Measurements from ENCODE around the gene BPIFB4. TPM values are rescaled to one million over a fixed set of nuclear protein-coding genes. Genes with fewer than 3 reads are reported as not detected.

BPIFB4 gene
- total and polyA plus RNA-seq, 2 experiments from 2014 or later: not detected

DNA sequence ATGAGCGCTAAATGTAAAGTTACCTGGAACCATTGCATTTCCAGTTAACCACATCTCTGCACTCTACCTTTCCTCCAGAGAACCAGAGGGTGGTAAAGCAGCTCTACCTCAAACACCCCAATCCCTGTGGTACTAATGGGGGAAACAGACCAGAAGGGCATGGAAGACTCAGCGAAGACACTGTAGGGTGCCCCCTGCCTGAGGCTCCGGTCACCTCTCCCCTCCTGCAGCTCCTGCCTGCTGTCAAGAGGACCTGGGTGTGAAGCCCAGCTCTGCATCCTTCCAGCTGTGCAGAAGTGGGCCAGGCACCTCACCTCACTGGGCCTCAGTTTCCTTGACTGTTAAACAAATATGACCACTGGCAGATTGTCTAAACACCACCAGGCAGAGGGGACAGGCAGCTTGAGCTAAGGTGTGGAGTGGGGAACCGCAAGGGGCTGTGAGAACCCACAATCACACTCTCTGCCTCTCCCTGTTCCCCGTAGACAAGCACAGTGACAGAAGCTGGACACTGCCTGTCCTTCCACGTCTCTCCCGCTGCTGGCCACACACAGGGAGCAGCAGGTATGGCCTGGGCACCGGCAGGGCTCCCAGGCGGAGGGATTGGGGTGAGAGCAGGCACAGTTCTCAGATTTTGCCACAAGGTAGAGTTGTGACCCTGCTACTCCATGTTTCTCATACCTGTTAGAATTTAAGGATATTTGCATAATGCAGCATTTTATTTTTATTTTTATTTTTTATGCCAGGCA is 79.4 kb downstream of the BPIFB4 start:
- DNase-seq: no peak
- Histone ChIP-seq H3K4me2 (ENCODE audit: unreplicated experiment) (no peak overlapping the region), H3K9ac (no peak overlapping the region), H4K20me1 (ENCODE audit: insufficient read depth) (no peaks in the 10 kb centered on the region), H3K36me3 (ENCODE audit: low read depth) (no peaks in the 10 kb centered on the region), H3K79me2 (ENCODE audit: insufficient read depth) (no peaks in the 10 kb centered on the region), H3K4me3 (no peak overlapping the region), H3K9me3 (ENCODE audit: low read depth) (no peaks in the 10 kb centered on the region), H3K9me2 (ENCODE audit: insufficient read depth) (no peaks in the 10 kb centered on the region), H3F3A (ENCODE audit: insufficient read depth) (no peaks in the 10 kb centered on the region), H2AFZ (no peak overlapping the region), H3K27me3 (replicated peaks; ENCODE audit: insufficient read depth) (peaks cover 33% of the 10 kb centered on the region), H3K27ac (no peak overlapping the region), H3K4me1 (ENCODE audit: insufficient read depth) (no peaks in the 10 kb centered on the region)
- in situ Hi-C loops (cut with MboI): no loop called here
- no peak for TF ChIP-seq EZH2phosphoT487 (IDR thresholded peaks at IDR 0.05; ENCODE audit: insufficient read depth, low read depth)
- no peak for TF ChIP-seq EZH2 (IDR thresholded peaks at IDR 0.05; ENCODE audit: insufficient read depth, poor library complexity, severe bottlenecking)
- 32 to 41% methylated on average over 9 of the region's 9 CpGs for WGBS, 2 experiments (ENCODE audit: low coverage in 1 of 2, low lambda C conversion rate in 2 of 2, missing lambda C conversion rate in 2 of 2)

- Histone ChIP-seq H3K9ac (no peak overlapping the region), H3K9me2 (ENCODE audit: insufficient read depth) (no peaks in the 10 kb centered on the region), H3K27ac (no peak overlapping the region), H3K4me1 (ENCODE audit: insufficient read depth) (no peaks in the 10 kb centered on the region), H3K79me2 (ENCODE audit: insufficient read depth) (no peaks in the 10 kb centered on the region), H4K20me1 (ENCODE audit: insufficient read depth) (no peaks in the 10 kb centered on the region), H3K4me2 (ENCODE audit: unreplicated experiment) (no peak overlapping the region), H2AFZ (no peak overlapping the region), H3K36me3 (ENCODE audit: low read depth) (no peaks in the 10 kb centered on the region), H3K4me3 (no peak overlapping the region), H3K27me3 (replicated peaks; ENCODE audit: insufficient read depth) (peaks cover 38% of the 10 kb centered on the region), H3F3A (ENCODE audit: insufficient read depth) (no peaks in the 10 kb centered on the region), H3K9me3 (ENCODE audit: low read depth) (no peaks in the 10 kb centered on the region)
- 14 to 21% methylated on average over 3 of the region's 3 CpGs for WGBS, 2 experiments (ENCODE audit: low coverage in 1 of 2, low lambda C conversion rate in 2 of 2, missing lambda C conversion rate in 2 of 2)
- no peak for DNase-seq
- TF ChIP-seq EZH2phosphoT487 (IDR thresholded peaks at IDR 0.05; ENCODE audit: insufficient read depth, low read depth): no peak
- TF ChIP-seq EZH2 (IDR thresholded peaks at IDR 0.05; ENCODE audit: insufficient read depth, poor library complexity, severe bottlenecking): no peak
- in situ Hi-C loops (cut with MboI): no loop called here
Measured at GRCh38 chr20:33159713-33160112, 80.3 kb downstream of the BPIFB4 start.

DNA sequence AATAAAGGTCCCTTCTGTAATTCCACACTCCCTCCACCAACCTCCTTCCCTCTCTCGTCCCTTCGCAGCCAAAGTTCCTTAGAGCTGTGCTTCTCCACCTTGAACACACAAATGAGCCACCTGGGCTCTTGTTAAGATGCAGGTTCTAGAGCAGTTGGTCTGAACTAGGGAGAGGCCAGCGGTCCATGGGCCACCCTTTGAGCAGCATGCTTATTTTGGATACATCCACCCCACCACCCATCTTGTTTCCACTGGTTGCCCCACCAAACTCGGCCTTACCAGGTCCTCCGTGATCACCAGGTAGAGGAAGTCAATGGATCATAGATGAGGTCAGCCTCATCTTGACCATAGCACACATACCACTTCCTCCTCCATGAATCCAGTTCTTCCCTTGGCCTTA is 81.2 kb downstream of the BPIFB4 start:
- WGBS, 2 experiments (ENCODE audit: low coverage in 1 of 2, low lambda C conversion rate in 2 of 2, missing lambda C conversion rate in 2 of 2): 37 to 41% methylated on average over 5 of the region's 5 CpGs

More for the DNA sequence above, 81.2 kb downstream of the BPIFB4 start:
- no peak overlapping the region for H3K9ac ChIP-seq
- no peak overlapping the region for H3K27ac ChIP-seq
- no peak overlapping the region for H2AFZ ChIP-seq
- peaks cover 29% of the 10 kb centered on the region for H3K27me3 ChIP-seq (replicated peaks; ENCODE audit: insufficient read depth)
- H3K36me3 ChIP-seq (ENCODE audit: low read depth): no peaks in the 10 kb centered on the region
- no peaks in the 10 kb centered on the region for H3K79me2 ChIP-seq (ENCODE audit: insufficient read depth)
- H3K4me3 ChIP-seq: no peak overlapping the region
- DNase-seq: no peak
- H3F3A ChIP-seq (ENCODE audit: insufficient read depth): no peaks in the 10 kb centered on the region
- in situ Hi-C loops (cut with MboI): no loop called here
- no peak overlapping the region for H3K4me2 ChIP-seq (ENCODE audit: unreplicated experiment)
- TF ChIP-seq EZH2 (IDR thresholded peaks at IDR 0.05; ENCODE audit: insufficient read depth, poor library complexity, severe bottlenecking): no peak
- TF ChIP-seq EZH2phosphoT487 (IDR thresholded peaks at IDR 0.05; ENCODE audit: insufficient read depth, low read depth): no peak
- H3K9me2 ChIP-seq (ENCODE audit: insufficient read depth): no peaks in the 10 kb centered on the region
- H3K9me3 ChIP-seq (ENCODE audit: low read depth): no peaks in the 10 kb centered on the region
- no peaks in the 10 kb centered on the region for H3K4me1 ChIP-seq (ENCODE audit: insufficient read depth)
- H4K20me1 ChIP-seq (ENCODE audit: insufficient read depth): no peaks in the 10 kb centered on the region

Other genes starting within 250 kb of the BPIFB4 start
- 0.13 TPM in 1 of 2 replicates, not detected in the other for gene EFCAB8, start 220.7 kb upstream of the BPIFB4 start, total RNA-seq (2014; rRNA removed; shearing (Covaris generic))
- gene EFCAB8, start 220.7 kb upstream of the BPIFB4 start, polyA plus RNA-seq (2016; fragmentation: Nextera tagmentation; extraction: Ambion mirVana): not detected in 2 replicates
- not detected in 2 replicates for gene SUN5, start 75.2 kb upstream of the BPIFB4 start, total RNA-seq (2014; rRNA removed; shearing (Covaris generic))
- not detected in 2 replicates for gene SUN5, start 75.2 kb upstream of the BPIFB4 start, polyA plus RNA-seq (2016; fragmentation: Nextera tagmentation; extraction: Ambion mirVana)
- gene BPIFB2, start 71.9 kb upstream of the BPIFB4 start, total RNA-seq (2014; rRNA removed; shearing (Covaris generic)): not detected in 2 replicates
- gene BPIFB2, start 71.9 kb upstream of the BPIFB4 start, polyA plus RNA-seq (2016; fragmentation: Nextera tagmentation; extraction: Ambion mirVana): not detected in 2 replicates
- gene BPIFB6, start 48.0 kb upstream of the BPIFB4 start, total RNA-seq (2014; rRNA removed; shearing (Covaris generic)): not detected in 2 replicates
- gene BPIFB6, start 48.0 kb upstream of the BPIFB4 start, polyA plus RNA-seq (2016; fragmentation: Nextera tagmentation; extraction: Ambion mirVana): not detected in 2 replicates
- not detected in 2 replicates for gene BPIFB3, start 25.7 kb upstream of the BPIFB4 start, total RNA-seq (2014; rRNA removed; shearing (Covaris generic))
- gene BPIFB3, start 25.7 kb upstream of the BPIFB4 start, polyA plus RNA-seq (2016; fragmentation: Nextera tagmentation; extraction: Ambion mirVana): not detected in 2 replicates
- not detected in 2 replicates for gene BPIFA2, start 88.5 kb downstream of the BPIFB4 start, total RNA-seq (2014; rRNA removed; shearing (Covaris generic))
- not detected in 2 replicates for gene BPIFA2, start 88.5 kb downstream of the BPIFB4 start, polyA plus RNA-seq (2016; fragmentation: Nextera tagmentation; extraction: Ambion mirVana)
- not detected in 2 replicates for gene BPIFA3, start 137.7 kb downstream of the BPIFB4 start, total RNA-seq (2014; rRNA removed; shearing (Covaris generic))
- gene BPIFA3, start 137.7 kb downstream of the BPIFB4 start, polyA plus RNA-seq (2016; fragmentation: Nextera tagmentation; extraction: Ambion mirVana): not detected in 2 replicates
- gene BPIFA1, start 156.4 kb downstream of the BPIFB4 start, total RNA-seq (2014; rRNA removed; shearing (Covaris generic)): not detected in 2 replicates
- gene BPIFA1, start 156.4 kb downstream of the BPIFB4 start, polyA plus RNA-seq (2016; fragmentation: Nextera tagmentation; extraction: Ambion mirVana): not detected in 2 replicates
- gene BPIFB1, start 203.6 kb downstream of the BPIFB4 start, total RNA-seq (2014; rRNA removed; shearing (Covaris generic)): not detected in 2 replicates
- not detected in 2 replicates for gene BPIFB1, start 203.6 kb downstream of the BPIFB4 start, polyA plus RNA-seq (2016; fragmentation: Nextera tagmentation; extraction: Ambion mirVana)

All from GM23248 (cell line).